WTC11 (cell line): ENCODE results near the gene SGK2. TPM values are rescaled to one million over a fixed set of nuclear protein-coding genes. Genes with fewer than 3 reads are reported as not detected.

ENCODE experiments used
- ATAC-seq: fragments of 200-7000 bp; cut with Tn5 transposase; 2 replicates; pipeline ENCODE4 v1.10.0; 2021; ENCODE audit warnings: mild to moderate bottlenecking, moderate library complexity
- CTCF ChIA-PET: fragments of 300-600 bp; sonication (Branson Sonifier 250); formaldehyde crosslinking; loops from one replicate; lab custom pipeline; 2021; ENCODE audit warnings: antibody characterized with exemption; lab: Charles Lee
- POLR2A ChIA-PET: fragments of 350-600 bp; sonication (Branson Sonifier 250); formaldehyde crosslinking; loops from one replicate; lab custom pipeline; 2021; ENCODE audit warnings: antibody characterized with exemption; lab: Charles Lee
- DNase-seq: peaks from one replicate; pipeline ENCODE4 v3.0.0; 2021; ENCODE audit warnings: low spot score
- H3K27ac Mint-ChIP-seq: 2 replicates; pipeline ENCODE4 v1.8.0; 2021; ENCODE audit warnings: mixed read lengths
- H3K27me3 Mint-ChIP-seq: 2 replicates; pipeline ENCODE4 v1.8.0; 2021; ENCODE audit warnings: low read depth, mild to moderate bottlenecking, moderate library complexity, mixed read lengths
- H3K36me3 Mint-ChIP-seq: 2 replicates; pipeline ENCODE4 v1.8.0; 2021; ENCODE audit warnings: mixed read lengths
- H3K4me1 Mint-ChIP-seq: 2 replicates; pipeline ENCODE4 v1.8.0; 2022; ENCODE audit warnings: mixed read lengths
- H3K4me3 Mint-ChIP-seq: 2 replicates; pipeline ENCODE4 v1.8.0; 2021; ENCODE audit warnings: mild to moderate bottlenecking, moderate library complexity, mixed read lengths
- H3K9me3 Mint-ChIP-seq: 2 replicates; pipeline ENCODE4 v1.8.0; 2021; ENCODE audit warnings: mixed read lengths
- ATF1 ChIP-seq: sonication (generic); formaldehyde crosslinking; IDR thresholded peaks from 2 replicates; pipeline ENCODE4 v1.8.1; 2023; ENCODE audit warnings: mild to moderate bottlenecking, moderate library complexity, missing genetic modification reagents
- IRF2 ChIP-seq: sonication (generic); formaldehyde crosslinking; IDR thresholded peaks from 2 replicates; pipeline ENCODE4 v1.8.0; 2022; ENCODE audit warnings: low read depth, missing genetic modification reagents, borderline replicate concordance
- MXD4 ChIP-seq: fragments of 250-450 bp; sonication (Bioruptor Pico); IDR thresholded peaks from 2 replicates; pipeline ENCODE4 v1.8.0; 2021; ENCODE audit warnings: mild to moderate bottlenecking, moderate library complexity, borderline replicate concordance
- OVOL2 ChIP-seq: fragments of 250-450 bp; sonication (Bioruptor Pico); IDR thresholded peaks from 2 replicates; pipeline ENCODE4 v1.9.0; 2021; ENCODE audit warnings: mild to moderate bottlenecking, borderline replicate concordance
- PRRX2 ChIP-seq: fragments of 250-450 bp; sonication (Bioruptor Pico); IDR thresholded peaks from 2 replicates; pipeline ENCODE4 v1.8.0; 2021; ENCODE audit warnings: mild to moderate bottlenecking
- RELA ChIP-seq: sonication (generic); formaldehyde crosslinking; IDR thresholded peaks from 2 replicates; pipeline ENCODE4 v1.8.1; 2022; ENCODE audit warnings: missing genetic modification reagents, mild to moderate bottlenecking, borderline replicate concordance
- RORB ChIP-seq: fragments of 250-450 bp; sonication (Bioruptor Pico); IDR thresholded peaks from 2 replicates; pipeline ENCODE4 v1.9.0; 2021; ENCODE audit warnings: mild to moderate bottlenecking
- SMAD3 ChIP-seq: sonication (generic); formaldehyde crosslinking; IDR thresholded peaks from 2 replicates; pipeline ENCODE4 v1.8.0; 2022; ENCODE audit warnings: missing genetic modification reagents, mild to moderate bottlenecking, borderline replicate concordance
- SOX15 ChIP-seq: fragments of 250-450 bp; sonication (Bioruptor Pico); IDR thresholded peaks from 2 replicates; pipeline ENCODE4 v1.9.0; 2021; ENCODE audit warnings: mild to moderate bottlenecking
- TP53 ChIP-seq: sonication (generic); formaldehyde crosslinking; IDR thresholded peaks from 2 replicates; pipeline ENCODE4 v1.8.1; 2023; ENCODE audit warnings: mild to moderate bottlenecking, missing genetic modification reagents
- ZBTB21 ChIP-seq: sonication (generic); formaldehyde crosslinking; IDR thresholded peaks from 2 replicates; pipeline ENCODE4 v1.8.1; 2023; ENCODE audit warnings: mild to moderate bottlenecking, missing genetic modification reagents, borderline replicate concordance
- ZNF219 ChIP-seq: sonication (generic); formaldehyde crosslinking; IDR thresholded peaks from 2 replicates; pipeline ENCODE4 v1.8.0; 2023; ENCODE audit warnings: missing genetic modification reagents, mild to moderate bottlenecking, borderline replicate concordance
- ZNF317 ChIP-seq: sonication (generic); formaldehyde crosslinking; IDR thresholded peaks from 2 replicates; pipeline ENCODE4 v1.8.1; 2023; ENCODE audit warnings: low read depth, mild to moderate bottlenecking, moderate library complexity, missing genetic modification reagents, borderline replicate concordance
- ZNF671 ChIP-seq: fragments of 250-450 bp; sonication (Bioruptor Pico); IDR thresholded peaks from 2 replicates; pipeline ENCODE4 v1.8.0; 2021; ENCODE audit warnings: mild to moderate bottlenecking
- total RNA-seq: library from RNA; stranded (reverse); gene quantifications from 3 replicates; pipeline ENCODE4 v1.2.3, GENCODE V29; 2021
- TF ChIP-seq, protein P1 (sequence below): sonication (generic); formaldehyde crosslinking; IDR thresholded peaks from 2 replicates; pipeline ENCODE4 v1.8.1; 2023; ENCODE audit warnings: mild to moderate bottlenecking, moderate library complexity, missing genetic modification reagents
- TF ChIP-seq, protein P2 (sequence below): sonication (generic); formaldehyde crosslinking; IDR thresholded peaks from 2 replicates; pipeline ENCODE4 v1.8.1; 2023; ENCODE audit warnings: mild to moderate bottlenecking, missing genetic modification reagents, moderate library complexity
- TF ChIP-seq, protein P3 (sequence below): fragments of 250-450 bp; sonication (Bioruptor Pico); IDR thresholded peaks from 2 replicates; pipeline ENCODE4 v1.9.0; 2021; ENCODE audit warnings: mild to moderate bottlenecking
- TF ChIP-seq, protein P4 (sequence below): sonication (generic); formaldehyde crosslinking; IDR thresholded peaks from 2 replicates; pipeline ENCODE4 v1.8.0; 2022; ENCODE audit warnings: mild to moderate bottlenecking, missing genetic modification reagents
- TF ChIP-seq, protein P5 (sequence below): sonication (generic); formaldehyde crosslinking; IDR thresholded peaks from 2 replicates; pipeline ENCODE4 v1.8.1; 2022; ENCODE audit warnings: missing genetic modification reagents, borderline replicate concordance
- TF ChIP-seq, protein P6 (sequence below): fragments of 250-450 bp; sonication (Bioruptor Pico); IDR thresholded peaks from 2 replicates; pipeline ENCODE4 v1.9.0; 2021; ENCODE audit warnings: mild to moderate bottlenecking, borderline replicate concordance

The SGK2 gene
- total RNA-seq, 1 experiment from 2014 or later: 0.74 TPM

DNA sequence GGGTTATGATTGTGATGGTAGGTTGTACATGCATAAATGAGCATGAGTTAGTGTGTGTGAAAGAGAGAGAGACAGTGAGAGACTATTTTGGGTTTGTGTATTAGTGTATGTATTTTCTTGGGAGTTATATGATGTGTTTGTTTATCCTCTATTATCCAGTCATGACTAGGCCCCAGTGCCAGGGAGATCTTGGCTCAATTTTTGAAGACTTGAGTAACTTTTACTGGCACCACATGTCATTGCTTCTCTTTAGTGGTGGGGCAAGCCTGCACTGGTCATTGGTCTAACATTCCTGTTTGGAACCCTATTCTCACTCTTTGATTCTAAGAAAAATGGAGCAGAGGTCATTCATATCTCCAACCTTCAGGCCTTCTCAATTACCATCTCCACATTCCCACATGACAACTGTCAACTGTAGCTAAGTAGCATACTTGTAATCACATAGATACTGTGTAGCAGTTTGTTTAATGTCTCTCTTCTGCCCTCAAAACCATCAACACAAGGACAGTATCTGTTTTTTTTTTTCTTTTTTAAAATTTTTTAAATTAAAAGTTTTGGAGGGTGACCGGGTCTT, 42.5 kb upstream of the SGK2 start (continued):
- no peak for TF ChIP-seq IRF2
- TF ChIP-seq, protein P1, sequence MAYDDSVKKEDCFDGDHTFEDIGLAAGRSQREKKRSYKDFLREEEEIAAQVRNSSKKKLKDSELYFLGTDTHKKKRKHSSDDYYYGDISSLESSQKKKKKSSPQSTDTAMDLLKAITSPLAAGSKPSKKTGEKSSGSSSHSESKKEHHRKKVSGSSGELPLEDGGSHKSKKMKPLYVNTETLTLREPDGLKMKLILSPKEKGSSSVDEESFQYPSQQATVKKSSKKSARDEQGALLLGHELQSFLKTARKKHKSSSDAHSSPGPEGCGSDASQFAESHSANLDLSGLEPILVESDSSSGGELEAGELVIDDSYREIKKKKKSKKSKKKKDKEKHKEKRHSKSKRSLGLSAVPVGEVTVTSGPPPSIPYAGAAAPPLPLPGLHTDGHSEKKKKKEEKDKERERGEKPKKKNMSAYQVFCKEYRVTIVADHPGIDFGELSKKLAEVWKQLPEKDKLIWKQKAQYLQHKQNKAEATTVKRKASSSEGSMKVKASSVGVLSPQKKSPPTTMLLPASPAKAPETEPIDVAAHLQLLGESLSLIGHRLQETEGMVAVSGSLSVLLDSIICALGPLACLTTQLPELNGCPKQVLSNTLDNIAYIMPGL (CRISPR knock-in tag): no peak
- TF ChIP-seq ZBTB21 (CRISPR knock-in tag): no peak
- no peak for TF ChIP-seq MXD4 (CRISPR knock-in tag)
- no peak for TF ChIP-seq ZNF671 (CRISPR knock-in tag)
- TF ChIP-seq TP53 (CRISPR knock-in tag): no peak
- no peak for TF ChIP-seq RORB (CRISPR knock-in tag)
- TF ChIP-seq, protein P2, sequence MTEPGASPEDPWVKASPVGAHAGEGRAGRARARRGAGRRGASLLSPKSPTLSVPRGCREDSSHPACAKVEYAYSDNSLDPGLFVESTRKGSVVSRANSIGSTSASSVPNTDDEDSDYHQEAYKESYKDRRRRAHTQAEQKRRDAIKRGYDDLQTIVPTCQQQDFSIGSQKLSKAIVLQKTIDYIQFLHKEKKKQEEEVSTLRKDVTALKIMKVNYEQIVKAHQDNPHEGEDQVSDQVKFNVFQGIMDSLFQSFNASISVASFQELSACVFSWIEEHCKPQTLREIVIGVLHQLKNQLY: no peak
- no peak for TF ChIP-seq ZNF219 (CRISPR knock-in tag)
- no peak for TF ChIP-seq SMAD3 (CRISPR knock-in tag)
- TF ChIP-seq, protein P3, sequence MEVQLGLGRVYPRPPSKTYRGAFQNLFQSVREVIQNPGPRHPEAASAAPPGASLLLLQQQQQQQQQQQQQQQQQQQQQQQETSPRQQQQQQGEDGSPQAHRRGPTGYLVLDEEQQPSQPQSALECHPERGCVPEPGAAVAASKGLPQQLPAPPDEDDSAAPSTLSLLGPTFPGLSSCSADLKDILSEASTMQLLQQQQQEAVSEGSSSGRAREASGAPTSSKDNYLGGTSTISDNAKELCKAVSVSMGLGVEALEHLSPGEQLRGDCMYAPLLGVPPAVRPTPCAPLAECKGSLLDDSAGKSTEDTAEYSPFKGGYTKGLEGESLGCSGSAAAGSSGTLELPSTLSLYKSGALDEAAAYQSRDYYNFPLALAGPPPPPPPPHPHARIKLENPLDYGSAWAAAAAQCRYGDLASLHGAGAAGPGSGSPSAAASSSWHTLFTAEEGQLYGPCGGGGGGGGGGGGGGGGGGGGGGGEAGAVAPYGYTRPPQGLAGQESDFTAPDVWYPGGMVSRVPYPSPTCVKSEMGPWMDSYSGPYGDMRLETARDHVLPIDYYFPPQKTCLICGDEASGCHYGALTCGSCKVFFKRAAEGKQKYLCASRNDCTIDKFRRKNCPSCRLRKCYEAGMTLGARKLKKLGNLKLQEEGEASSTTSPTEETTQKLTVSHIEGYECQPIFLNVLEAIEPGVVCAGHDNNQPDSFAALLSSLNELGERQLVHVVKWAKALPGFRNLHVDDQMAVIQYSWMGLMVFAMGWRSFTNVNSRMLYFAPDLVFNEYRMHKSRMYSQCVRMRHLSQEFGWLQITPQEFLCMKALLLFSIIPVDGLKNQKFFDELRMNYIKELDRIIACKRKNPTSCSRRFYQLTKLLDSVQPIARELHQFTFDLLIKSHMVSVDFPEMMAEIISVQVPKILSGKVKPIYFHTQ: no peak
- TF ChIP-seq, protein P4, sequence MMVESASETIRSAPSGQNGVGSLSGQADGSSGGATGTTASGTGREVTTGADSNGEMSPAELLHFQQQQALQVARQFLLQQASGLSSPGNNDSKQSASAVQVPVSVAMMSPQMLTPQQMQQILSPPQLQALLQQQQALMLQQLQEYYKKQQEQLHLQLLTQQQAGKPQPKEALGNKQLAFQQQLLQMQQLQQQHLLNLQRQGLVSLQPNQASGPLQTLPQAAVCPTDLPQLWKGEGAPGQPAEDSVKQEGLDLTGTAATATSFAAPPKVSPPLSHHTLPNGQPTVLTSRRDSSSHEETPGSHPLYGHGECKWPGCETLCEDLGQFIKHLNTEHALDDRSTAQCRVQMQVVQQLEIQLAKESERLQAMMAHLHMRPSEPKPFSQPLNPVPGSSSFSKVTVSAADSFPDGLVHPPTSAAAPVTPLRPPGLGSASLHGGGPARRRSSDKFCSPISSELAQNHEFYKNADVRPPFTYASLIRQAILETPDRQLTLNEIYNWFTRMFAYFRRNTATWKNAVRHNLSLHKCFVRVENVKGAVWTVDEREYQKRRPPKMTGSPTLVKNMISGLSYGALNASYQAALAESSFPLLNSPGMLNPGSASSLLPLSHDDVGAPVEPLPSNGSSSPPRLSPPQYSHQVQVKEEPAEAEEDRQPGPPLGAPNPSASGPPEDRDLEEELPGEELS (CRISPR knock-in tag): no peak
- TF ChIP-seq OVOL2 (CRISPR knock-in tag): no peak

DNA sequence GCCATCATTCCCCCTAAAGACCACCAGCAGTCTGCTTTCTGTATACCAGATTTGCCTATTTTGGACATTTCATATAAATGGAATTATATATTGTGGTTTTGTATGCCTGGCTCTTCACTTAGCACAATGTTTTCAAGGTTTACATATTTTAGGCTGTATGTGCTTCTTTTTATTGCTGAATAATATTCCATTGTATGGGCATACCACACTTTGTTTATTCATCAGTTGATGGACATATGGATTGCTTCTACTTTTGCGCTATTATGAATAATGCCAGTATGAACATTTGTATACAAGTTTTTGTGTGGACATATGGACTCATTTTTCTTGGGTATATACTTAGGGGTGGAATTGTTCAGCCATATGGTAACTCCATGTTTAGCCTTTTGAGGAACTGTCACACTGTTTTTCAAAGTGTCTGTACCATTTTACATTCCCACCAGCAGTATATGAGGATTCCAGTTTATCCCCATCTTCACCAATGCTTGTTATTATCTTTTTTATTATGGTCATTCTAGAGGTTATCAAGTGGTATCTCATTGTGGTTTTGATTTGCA, 38.7 kb upstream of the SGK2 start:
- POLR2A ChIA-PET: no interaction called here
- no peak for ATAC-seq
- no peaks in the 10 kb centered on the region for H3K27me3 Mint-ChIP-seq
- TF ChIP-seq, protein P5, sequence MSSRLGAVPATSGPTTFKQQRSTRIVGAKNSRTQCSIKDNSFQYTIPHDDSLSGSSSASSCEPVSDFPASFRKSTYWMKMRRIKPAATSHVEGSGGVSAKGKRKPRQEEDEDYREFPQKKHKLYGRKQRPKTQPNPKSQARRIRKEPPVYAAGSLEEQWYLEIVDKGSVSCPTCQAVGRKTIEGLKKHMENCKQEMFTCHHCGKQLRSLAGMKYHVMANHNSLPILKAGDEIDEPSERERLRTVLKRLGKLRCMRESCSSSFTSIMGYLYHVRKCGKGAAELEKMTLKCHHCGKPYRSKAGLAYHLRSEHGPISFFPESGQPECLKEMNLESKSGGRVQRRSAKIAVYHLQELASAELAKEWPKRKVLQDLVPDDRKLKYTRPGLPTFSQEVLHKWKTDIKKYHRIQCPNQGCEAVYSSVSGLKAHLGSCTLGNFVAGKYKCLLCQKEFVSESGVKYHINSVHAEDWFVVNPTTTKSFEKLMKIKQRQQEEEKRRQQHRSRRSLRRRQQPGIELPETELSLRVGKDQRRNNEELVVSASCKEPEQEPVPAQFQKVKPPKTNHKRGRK (CRISPR knock-in tag): no peak
- TF ChIP-seq, protein P6, sequence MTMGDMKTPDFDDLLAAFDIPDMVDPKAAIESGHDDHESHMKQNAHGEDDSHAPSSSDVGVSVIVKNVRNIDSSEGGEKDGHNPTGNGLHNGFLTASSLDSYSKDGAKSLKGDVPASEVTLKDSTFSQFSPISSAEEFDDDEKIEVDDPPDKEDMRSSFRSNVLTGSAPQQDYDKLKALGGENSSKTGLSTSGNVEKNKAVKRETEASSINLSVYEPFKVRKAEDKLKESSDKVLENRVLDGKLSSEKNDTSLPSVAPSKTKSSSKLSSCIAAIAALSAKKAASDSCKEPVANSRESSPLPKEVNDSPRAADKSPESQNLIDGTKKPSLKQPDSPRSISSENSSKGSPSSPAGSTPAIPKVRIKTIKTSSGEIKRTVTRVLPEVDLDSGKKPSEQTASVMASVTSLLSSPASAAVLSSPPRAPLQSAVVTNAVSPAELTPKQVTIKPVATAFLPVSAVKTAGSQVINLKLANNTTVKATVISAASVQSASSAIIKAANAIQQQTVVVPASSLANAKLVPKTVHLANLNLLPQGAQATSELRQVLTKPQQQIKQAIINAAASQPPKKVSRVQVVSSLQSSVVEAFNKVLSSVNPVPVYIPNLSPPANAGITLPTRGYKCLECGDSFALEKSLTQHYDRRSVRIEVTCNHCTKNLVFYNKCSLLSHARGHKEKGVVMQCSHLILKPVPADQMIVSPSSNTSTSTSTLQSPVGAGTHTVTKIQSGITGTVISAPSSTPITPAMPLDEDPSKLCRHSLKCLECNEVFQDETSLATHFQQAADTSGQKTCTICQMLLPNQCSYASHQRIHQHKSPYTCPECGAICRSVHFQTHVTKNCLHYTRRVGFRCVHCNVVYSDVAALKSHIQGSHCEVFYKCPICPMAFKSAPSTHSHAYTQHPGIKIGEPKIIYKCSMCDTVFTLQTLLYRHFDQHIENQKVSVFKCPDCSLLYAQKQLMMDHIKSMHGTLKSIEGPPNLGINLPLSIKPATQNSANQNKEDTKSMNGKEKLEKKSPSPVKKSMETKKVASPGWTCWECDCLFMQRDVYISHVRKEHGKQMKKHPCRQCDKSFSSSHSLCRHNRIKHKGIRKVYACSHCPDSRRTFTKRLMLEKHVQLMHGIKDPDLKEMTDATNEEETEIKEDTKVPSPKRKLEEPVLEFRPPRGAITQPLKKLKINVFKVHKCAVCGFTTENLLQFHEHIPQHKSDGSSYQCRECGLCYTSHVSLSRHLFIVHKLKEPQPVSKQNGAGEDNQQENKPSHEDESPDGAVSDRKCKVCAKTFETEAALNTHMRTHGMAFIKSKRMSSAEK (CRISPR knock-in tag): no peak
- TF ChIP-seq ATF1 (CRISPR knock-in tag) (no peak), ZNF317 (no peak), PRRX2 (CRISPR knock-in tag) (no peak), RORB (CRISPR knock-in tag) (no peak), RELA (no peak), SOX15 (CRISPR knock-in tag) (no peak)

More for the DNA sequence above, 38.7 kb upstream of the SGK2 start:
- peaks cover 10% of the 10 kb centered on the region for H3K9me3 Mint-ChIP-seq
- H3K4me3 Mint-ChIP-seq: no peak overlapping the region
- CTCF ChIA-PET: no interaction called here
- peaks cover 5% of the 10 kb centered on the region for H3K4me1 Mint-ChIP-seq
- H3K27ac Mint-ChIP-seq: no peak overlapping the region
- no peak for DNase-seq
- peaks cover 29% of the 10 kb centered on the region for H3K36me3 Mint-ChIP-seq
